Inflammatory macrophage treated with lipopolysaccharide for 1 hour (primary cell): ENCODE measurements around the gene E2F6.

Source experiments
- DNase-seq, 2 donors: peaks; one replicate each; pipeline ENCODE4 v3.0.0-alpha.2; 2020 to 2022

The E2F6 gene

GRCh38 chr2:11492244-11492643, 26.3 kb upstream of the E2F6 start:
- no peak for DNase-seq

GRCh38 chr2:11491348-11491933, 25.5 kb upstream of the E2F6 start:
- no peak for DNase-seq

GRCh38 chr2:11490194-11490593, 24.2 kb upstream of the E2F6 start:
- no peak for DNase-seq

- DNase-seq, result no peak
These were observed 22.8 kb upstream of the E2F6 start for GRCh38 chr2:11488809-11489208.

GRCh38 chr2:11483806-11484617, 18.1 kb upstream of the E2F6 start:
- DNase-seq, result no peak

- DNase-seq, result no peak
These were observed 16.6 kb upstream of the E2F6 start for GRCh38 chr2:11482473-11483035.

GRCh38 chr2:11481789-11482472, 16.0 kb upstream of the E2F6 start:
- DNase-seq, result no peak

GRCh38 chr2:11481426-11481788, 15.4 kb upstream of the E2F6 start:
- no peak for DNase-seq

GRCh38 chr2:11480859-11481258, 14.9 kb upstream of the E2F6 start:
- no peak for DNase-seq

- DNase-seq, result no peak
These were observed 14.4 kb upstream of the E2F6 start for GRCh38 chr2:11480406-11480805.

- DNase-seq, result peak; percentile 30 to 34
These were observed 13.1 kb upstream of the E2F6 start for GRCh38 chr2:11478899-11479605.

GRCh38 chr2:11477994-11478393, 12.0 kb upstream of the E2F6 start:
- DNase-seq, result peak; percentile 60 to 96

GRCh38 chr2:11473659-11474433, 7.9 kb upstream of the E2F6 start:
- no peak for DNase-seq

- no peak for DNase-seq
These were observed 1.8 kb upstream of the E2F6 start for GRCh38 chr2:11467749-11468148.

GRCh38 chr2:11467129-11467649, 1.2 kb upstream of the E2F6 start:
- DNase-seq, result peak in 1 of 2 donors; percentile 35

GRCh38 chr2:11466307-11467128, 557 bp upstream of the E2F6 start:
- DNase-seq, result no peak

GRCh38 chr2:11465110-11465484, 864 bp downstream of the E2F6 start:
- DNase-seq, result no peak

- no peak for DNase-seq
These were observed 6.1 kb downstream of the E2F6 start for GRCh38 chr2:11459816-11460215.

GRCh38 chr2:11458753-11459152, 7.2 kb downstream of the E2F6 start:
- no peak for DNase-seq

GRCh38 chr2:11457935-11458334, 8.0 kb downstream of the E2F6 start:
- no peak for DNase-seq

- no peak for DNase-seq
These were observed 9.7 kb downstream of the E2F6 start for GRCh38 chr2:11456251-11456650.
